ENCODE results near the gene MAF.

GRCh38 chr16:79595931-79596450, 4.5 kb downstream of the MAF start:
- TF ChIP-seq, protein P1, sequence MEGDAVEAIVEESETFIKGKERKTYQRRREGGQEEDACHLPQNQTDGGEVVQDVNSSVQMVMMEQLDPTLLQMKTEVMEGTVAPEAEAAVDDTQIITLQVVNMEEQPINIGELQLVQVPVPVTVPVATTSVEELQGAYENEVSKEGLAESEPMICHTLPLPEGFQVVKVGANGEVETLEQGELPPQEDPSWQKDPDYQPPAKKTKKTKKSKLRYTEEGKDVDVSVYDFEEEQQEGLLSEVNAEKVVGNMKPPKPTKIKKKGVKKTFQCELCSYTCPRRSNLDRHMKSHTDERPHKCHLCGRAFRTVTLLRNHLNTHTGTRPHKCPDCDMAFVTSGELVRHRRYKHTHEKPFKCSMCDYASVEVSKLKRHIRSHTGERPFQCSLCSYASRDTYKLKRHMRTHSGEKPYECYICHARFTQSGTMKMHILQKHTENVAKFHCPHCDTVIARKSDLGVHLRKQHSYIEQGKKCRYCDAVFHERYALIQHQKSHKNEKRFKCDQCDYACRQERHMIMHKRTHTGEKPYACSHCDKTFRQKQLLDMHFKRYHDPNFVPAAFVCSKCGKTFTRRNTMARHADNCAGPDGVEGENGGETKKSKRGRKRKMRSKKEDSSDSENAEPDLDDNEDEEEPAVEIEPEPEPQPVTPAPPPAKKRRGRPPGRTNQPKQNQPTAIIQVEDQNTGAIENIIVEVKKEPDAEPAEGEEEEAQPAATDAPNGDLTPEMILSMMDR (IDR thresholded peaks at IDR 0.05) = no peak
- TF ChIP-seq POLR2A (IDR thresholded peaks at IDR 0.05) = no peak
